K562 (cell line): ENCODE results near the gene OSCP1. TPM values are rescaled to one million over a fixed set of nuclear protein-coding genes. Genes with fewer than 3 reads are reported as not detected.

Source experiments
- ATAC-seq: fragments of 200-7000 bp; cut with Tn5 transposase; 3 replicates; pipeline ENCODE4 v1.9.1; 2020; ENCODE audit warnings: moderate library complexity
- BruUV-seq: library from RNA; stranded (reverse); fragments of 400-500 nt; replicated peaks from 2 replicates; lab custom pipeline; 2021; lab: Mats Ljungman, UMichigan
- CTCF ChIA-PET: fragments of 300-600 bp; formaldehyde crosslinking; extraction: SDS; loops from one replicate; lab custom pipeline; 2021; ENCODE audit warnings: low intra/inter-chr PET ratio; lab: Yijun Ruan, JAX
- POLR2A ChIA-PET: fragments of 300-600, 350-650 bp; sonication (Branson Sonifier 250); formaldehyde crosslinking; extraction: SDS; loops from one replicate; lab custom pipeline; 2021; ENCODE audit warnings: antibody characterized with exemption, inconsistent platforms; lab: Yijun Ruan, JAX
- DNase-seq, 4 experiments: peaks; one replicate each; pipeline versions ENCODE4 v3.0.0 to v3.0.0-alpha.2; 2011 to 2018; ENCODE audit warnings: low spot score in 3 of 4, mixed read lengths in 3 of 4; ENCODE audit errors: extremely low read depth in 1 of 4
- FAIRE-seq: peaks from 2 replicates; lab custom pipeline; 2011; peaks lifted over from hg19 to GRCh38; lab: Jason Lieb, UNC
- H2AFZ ChIP-seq: 2 replicates; pipeline ENCODE4 v1.6.0; 2011; ENCODE audit warnings: low read depth, low read length, control low read depth, inconsistent platforms
- H3K27ac ChIP-seq: fragments of 200-600 bp; 3 replicates; pipeline ENCODE4 v1.8.0; 2011; ENCODE audit warnings: low read depth, mild to moderate bottlenecking, control low read depth, inconsistent platforms, low read length, moderate library complexity, mixed read lengths; ENCODE audit errors: extremely low read depth
- H3K27me3 ChIP-seq, 2 experiments: fragments of 300-600 bp in 1 of 2; 2 replicates in 1 of 2; 3 replicates in 1 of 2; pipeline versions ENCODE4 v1.6.0 to v1.8.0; 2011; ENCODE audit warnings: inconsistent platforms in 2 of 2, low read length in 2 of 2, mild to moderate bottlenecking in 1 of 2, mixed read lengths in 1 of 2, moderate library complexity in 1 of 2; ENCODE audit not compliant: control insufficient read depth in 2 of 2, insufficient read depth in 2 of 2
- H3K36me3 ChIP-seq: fragments of 300-600 bp; 3 replicates; pipeline ENCODE4 v1.8.0; 2011; ENCODE audit warnings: mild to moderate bottlenecking, low read length, inconsistent platforms; ENCODE audit not compliant: control insufficient read depth, insufficient read depth
- H3K4me1 ChIP-seq, 2 experiments: fragments of 200-600 bp in 1 of 2; replicated peaks in 1 of 2; 2 replicates in 1 of 2; 3 replicates in 1 of 2; pipeline versions ENCODE4 v1.5.1 to v1.8.0; 2011; ENCODE audit warnings: inconsistent platforms in 2 of 2, low read length in 2 of 2, mild to moderate bottlenecking in 1 of 2, mixed read lengths in 1 of 2, moderate library complexity in 1 of 2; ENCODE audit not compliant: control insufficient read depth in 2 of 2, insufficient read depth in 2 of 2
- H3K4me2 ChIP-seq: 2 replicates; pipeline ENCODE4 v1.6.1; 2011; ENCODE audit warnings: low read length, control low read depth, inconsistent platforms, mixed read lengths; ENCODE audit not compliant: insufficient read depth
- H3K4me3 ChIP-seq: fragments of 200-600 bp; sonication (generic), shearing (Covaris generic); 2 replicates; pipeline ENCODE4 v1.5.1; 2016; ENCODE audit warnings: control low read depth, inconsistent platforms
- H3K79me2 ChIP-seq: fragments of 200-600 bp; 3 replicates; pipeline ENCODE4 v1.8.0; 2011; ENCODE audit warnings: low read length, inconsistent platforms; ENCODE audit not compliant: control insufficient read depth, insufficient read depth
- H3K9ac ChIP-seq, 2 experiments: 2 replicates each; pipeline versions ENCODE4 v1.6.0 to v1.6.1; 2011; ENCODE audit warnings: low read depth in 2 of 2, low read length in 2 of 2, control low read depth in 1 of 2, inconsistent platforms in 1 of 2, mild to moderate bottlenecking in 1 of 2, mixed read lengths in 1 of 2; ENCODE audit not compliant: insufficient read depth in 1 of 2
- H3K9me1 ChIP-seq: one replicate; pipeline ENCODE4 v1.6.0; 2011; ENCODE audit warnings: inconsistent platforms, mild to moderate bottlenecking, low read length, moderate library complexity; ENCODE audit not compliant: control insufficient read depth, insufficient read depth
- H3K9me3 ChIP-seq: replicated peaks from 2 replicates; pipeline ENCODE4 v1.5.1; 2011; ENCODE audit warnings: low read depth, low read length, inconsistent platforms; ENCODE audit not compliant: control insufficient read depth, insufficient read depth
- H4K20me1 ChIP-seq: replicated peaks from 2 replicates; pipeline ENCODE4 v1.6.1; 2011; ENCODE audit warnings: low read length, inconsistent platforms, mixed read lengths; ENCODE audit not compliant: control insufficient read depth, insufficient read depth
- ARID1B ChIP-seq: fragments of 450-650 bp; IDR thresholded peaks from 2 replicates; pipeline ENCODE4 v1.6.1; 2016; ENCODE audit warnings: antibody characterized with exemption, mild to moderate bottlenecking, inconsistent platforms
- BCOR ChIP-seq: fragments of 450-650 bp; IDR thresholded peaks from 2 replicates; pipeline ENCODE4 v1.6.1; 2016
- GTF2A2 ChIP-seq: IDR thresholded peaks from 2 replicates; pipeline ENCODE4 v1.6.1; 2016; ENCODE audit warnings: mild to moderate bottlenecking, missing genetic modification characterization, missing compliant biosample characterization
- IFI16 ChIP-seq: fragments of 250-450 bp; sonication (Bioruptor Pico); IDR thresholded peaks from 2 replicates; pipeline ENCODE4 v2.1.2; 2022; ENCODE audit warnings: mild to moderate bottlenecking, inconsistent platforms
- ILK ChIP-seq: fragments of 450-650 bp; IDR thresholded peaks from 2 replicates; pipeline ENCODE4 v1.6.1; 2016; ENCODE audit warnings: missing genetic modification characterization, low read depth, mild to moderate bottlenecking, missing compliant biosample characterization, moderate library complexity, borderline replicate concordance
- KAT2B ChIP-seq: IDR thresholded peaks from one replicate; pipeline ENCODE4 v1.6.1; 2012; ENCODE audit warnings: low read depth, mild to moderate bottlenecking, control low read depth, inconsistent platforms, low read length, moderate library complexity
- LEF1 ChIP-seq: fragments of 450-650 bp; IDR thresholded peaks from 2 replicates; pipeline ENCODE4 v1.6.1; 2016; ENCODE audit warnings: mild to moderate bottlenecking
- POLR2A ChIP-seq: fragments of 450-650 bp; conservative IDR thresholded peaks from 2 replicates; pipeline ENCODE4 v1.6.1; 2016
- POLR2B ChIP-seq: fragments of 450-650 bp; IDR thresholded peaks from 2 replicates; pipeline ENCODE4 v1.6.1; 2018; ENCODE audit warnings: low read depth; ENCODE audit not compliant: partially characterized antibody
- PRMT5 ChIP-seq: sonication (generic); formaldehyde crosslinking; IDR thresholded peaks from 2 replicates; pipeline ENCODE4 v1.5.0; 2020; ENCODE audit warnings: missing genetic modification reagents
- SIX5 ChIP-seq, 2 experiments: IDR thresholded peaks; 2 replicates each; pipeline ENCODE4 v1.6.1; 2011; ENCODE audit warnings: low read length in 2 of 2, borderline replicate concordance in 1 of 2, low read depth in 1 of 2, mild to moderate bottlenecking in 1 of 2, moderate library complexity in 1 of 2; ENCODE audit not compliant: insufficient read depth in 1 of 2
- TAF1 ChIP-seq: IDR thresholded peaks from 2 replicates; pipeline ENCODE4 v1.6.1; 2011; ENCODE audit warnings: mild to moderate bottlenecking, low read length, moderate library complexity; ENCODE audit not compliant: insufficient read depth, control insufficient read depth, severe bottlenecking; ENCODE audit errors: extremely low read depth
- TCF3 ChIP-seq: sonication (generic); formaldehyde crosslinking; IDR thresholded peaks from 2 replicates; pipeline ENCODE4 v1.4.0; 2020; ENCODE audit warnings: mild to moderate bottlenecking, missing genetic modification reagents
- XRCC3 ChIP-seq: fragments of 450-650 bp; IDR thresholded peaks from 2 replicates; pipeline ENCODE4 v1.6.1; 2017; ENCODE audit warnings: mild to moderate bottlenecking, moderate library complexity
- ZC3H8 ChIP-seq: fragments of 450-650 bp; IDR thresholded peaks from 2 replicates; pipeline ENCODE4 v1.6.1; 2017
- ZNF316 ChIP-seq: fragments of 450-650 bp; IDR thresholded peaks from 2 replicates; pipeline ENCODE4 v1.6.1; 2016
- WGBS: fragments of 100-300 bp; shearing (Covaris generic); methylation state at CpG from one replicate; pipeline ENCODE4 v1.1.6; 2016; ENCODE audit warnings: low coverage, mixed read lengths; ENCODE audit not compliant: insufficient coverage; ENCODE audit errors: missing lambda C conversion rate; 5-methylcytosine and 5-hydroxymethylcytosine counted together
- in situ Hi-C: fragments of 300-500 bp; cut with MboI; formaldehyde crosslinking; loops from 4 replicates; pipeline ENCODE4 v1.15.0; 2018; ENCODE audit warnings: inconsistent platforms, mixed read lengths
- intact Hi-C: fragments of 100-400 bp; cut with micrococcal nuclease; formaldehyde crosslinking; loops from 2 replicates; pipeline ENCODE4 v1.14.2; 2022
- polyA plus RNA-seq, 8 experiments: library from polyadenylated mRNA; depleted of rRNA in 4 of 8; stranded (reverse) in 5 of 8; unstranded in 3 of 8; fragments of >200 nt; fragmentation: Nextera tagmentation in 2 of 8; fragmentation: Illumina TruSeq in 1 of 8; extraction: Ambion mirVana in 2 of 8; extraction: Trizol in 1 of 8; gene quantifications; 2 replicates each; pipeline versions ENCODE4 v1.2.1 to v1.2.3, GENCODE V29; 2011 to 2014; ENCODE audit warnings: inconsistent platforms in 1 of 8, missing spikeins in 1 of 8
- total RNA-seq, 7 experiments: library from RNA; depleted of rRNA in 6 of 7; stranded (reverse); fragments of >200 nt in 6 of 7; fragmentation: Illumina TruSeq in 2 of 7; extraction: Trizol in 2 of 7; gene quantifications; 2 replicates each; pipeline versions ENCODE4 v1.2.1 to v1.2.3, GENCODE V29; 2011 to 2021; ENCODE audit warnings: low replicate concordance in 1 of 7
- TF ChIP-seq, protein P1 (sequence below): fragments of 250-450 bp; sonication (Bioruptor Pico); IDR thresholded peaks from 2 replicates; pipeline ENCODE4 v1.4.0; 2020; ENCODE audit warnings: borderline replicate concordance
- TF ChIP-seq, protein P2 (sequence below), 2 experiments: fragments of 450-650 bp in 1 of 2; IDR thresholded peaks; 2 replicates each; pipeline ENCODE4 v1.6.1; 2011 to 2017; ENCODE audit warnings: low read depth in 2 of 2, antibody characterized with exemption in 1 of 2, borderline replicate concordance in 1 of 2, low read length in 1 of 2, mild to moderate bottlenecking in 1 of 2, mixed read lengths in 1 of 2; ENCODE audit not compliant: control insufficient read depth in 1 of 2

The OSCP1 gene
- total and polyA plus RNA-seq, 9 of the 15 experiments (the other 6 are each of a cell fraction or from before 2014, with no cell fraction given) = 0.15 to 0.40 (median 0.33) TPM; not detected in 5

DNA sequence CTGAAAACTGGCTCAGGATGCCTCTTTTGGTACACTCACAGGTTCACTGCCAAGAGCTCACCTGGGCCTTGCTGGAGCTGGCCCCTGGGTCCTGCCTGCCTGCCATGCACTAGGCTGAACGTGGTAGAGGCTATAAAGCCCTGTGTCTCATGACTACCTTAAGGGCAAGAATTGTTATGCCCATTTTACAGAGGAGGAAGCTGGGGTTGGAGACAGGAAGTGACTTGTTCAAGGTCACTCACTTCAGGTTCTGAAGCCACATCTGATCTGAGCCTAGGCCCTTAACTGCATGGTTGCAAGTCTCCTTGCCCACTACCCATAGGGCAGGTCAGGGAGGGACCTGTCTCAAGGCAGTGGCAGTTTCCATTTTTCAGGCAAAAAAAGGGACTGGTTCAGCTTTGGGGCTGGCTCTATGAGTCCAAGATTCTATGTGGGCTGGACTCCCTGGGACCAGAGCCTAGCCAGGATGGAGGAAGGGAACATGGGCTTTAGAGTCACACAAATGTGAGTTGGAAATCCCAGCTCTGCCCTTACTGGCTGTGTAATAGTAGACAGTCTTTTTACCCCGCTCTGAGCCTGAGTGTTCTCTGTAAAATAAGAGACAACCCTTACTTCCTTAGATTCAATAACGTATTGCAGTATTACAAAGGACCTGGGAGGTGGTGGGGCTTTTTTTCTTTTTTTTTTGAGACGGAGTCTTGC, 72.3 kb downstream of the OSCP1 start (continued):
- 0 out of 2 replicates have a peak, but pooled peaks have one; percentile 34 for TF ChIP-seq POLR2A
- peak; percentile 75 for TF ChIP-seq BCOR

DNA sequence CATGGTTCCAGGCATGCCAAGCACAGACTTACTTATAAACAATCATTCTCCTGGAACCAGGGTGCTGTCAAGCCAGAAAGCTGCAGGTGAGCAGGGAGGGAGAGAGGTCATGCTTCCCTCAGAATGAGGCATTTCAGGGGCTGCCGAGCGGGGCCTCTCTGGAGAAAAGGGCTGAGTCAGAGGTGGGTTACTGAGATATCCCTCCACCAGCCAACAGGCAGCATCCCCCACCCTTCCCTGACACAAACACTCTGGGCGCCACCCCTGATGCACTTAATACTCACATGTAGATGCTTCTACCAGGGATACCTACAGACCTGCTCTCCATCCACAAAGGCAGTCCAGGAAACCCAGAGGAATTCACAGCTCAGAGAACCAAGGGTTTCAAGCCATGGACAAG, 77.6 kb downstream of the OSCP1 start:
- BruUV-seq = no TSS peak
- H3K4me2 ChIP-seq = peak overlapping the region; percentile 92
- TF ChIP-seq LEF1 (0 out of 2 replicates have a peak, but pooled peaks have one; percentile 53), ZC3H8 (no peak), PRMT5 (CRISPR knock-in tag) (no peak), TAF1 (peak; percentile 33), ARID1B (0 out of 2 replicates have a peak, but pooled peaks have one; percentile 22), ILK (tag) (no peak), GTF2A2 (tag) (no peak), XRCC3 (no peak), SIX5 (IDR thresholded peaks at IDR 0.05; ENCODE audit: borderline replicate concordance in 1 of 2, insufficient read depth in 1 of 2, low read depth in 1 of 2, low read length in 2 of 2) (no peak), ZNF316 (peak; percentile 88), KAT2B (no peak), TCF3 (CRISPR knock-in tag) (no peak), POLR2B (peak; percentile 25), IFI16 (CRISPR knock-in tag) (no peak)
- TF ChIP-seq, protein P1, sequence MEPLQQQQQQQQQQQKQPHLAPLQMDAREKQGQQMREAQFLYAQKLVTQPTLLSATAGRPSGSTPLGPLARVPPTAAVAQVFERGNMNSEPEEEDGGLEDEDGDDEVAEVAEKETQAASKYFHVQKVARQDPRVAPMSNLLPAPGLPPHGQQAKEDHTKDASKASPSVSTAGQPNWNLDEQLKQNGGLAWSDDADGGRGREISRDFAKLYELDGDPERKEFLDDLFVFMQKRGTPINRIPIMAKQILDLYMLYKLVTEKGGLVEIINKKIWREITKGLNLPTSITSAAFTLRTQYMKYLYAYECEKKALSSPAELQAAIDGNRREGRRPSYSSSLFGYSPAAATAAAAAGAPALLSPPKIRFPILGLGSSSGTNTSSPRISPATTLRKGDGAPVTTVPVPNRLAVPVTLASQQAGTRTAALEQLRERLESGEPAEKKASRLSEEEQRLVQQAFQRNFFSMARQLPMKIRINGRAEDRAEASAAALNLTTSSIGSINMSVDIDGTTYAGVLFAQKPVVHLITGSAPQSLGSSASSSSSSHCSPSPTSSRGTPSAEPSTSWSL = no peak
- TF ChIP-seq, protein P2, sequence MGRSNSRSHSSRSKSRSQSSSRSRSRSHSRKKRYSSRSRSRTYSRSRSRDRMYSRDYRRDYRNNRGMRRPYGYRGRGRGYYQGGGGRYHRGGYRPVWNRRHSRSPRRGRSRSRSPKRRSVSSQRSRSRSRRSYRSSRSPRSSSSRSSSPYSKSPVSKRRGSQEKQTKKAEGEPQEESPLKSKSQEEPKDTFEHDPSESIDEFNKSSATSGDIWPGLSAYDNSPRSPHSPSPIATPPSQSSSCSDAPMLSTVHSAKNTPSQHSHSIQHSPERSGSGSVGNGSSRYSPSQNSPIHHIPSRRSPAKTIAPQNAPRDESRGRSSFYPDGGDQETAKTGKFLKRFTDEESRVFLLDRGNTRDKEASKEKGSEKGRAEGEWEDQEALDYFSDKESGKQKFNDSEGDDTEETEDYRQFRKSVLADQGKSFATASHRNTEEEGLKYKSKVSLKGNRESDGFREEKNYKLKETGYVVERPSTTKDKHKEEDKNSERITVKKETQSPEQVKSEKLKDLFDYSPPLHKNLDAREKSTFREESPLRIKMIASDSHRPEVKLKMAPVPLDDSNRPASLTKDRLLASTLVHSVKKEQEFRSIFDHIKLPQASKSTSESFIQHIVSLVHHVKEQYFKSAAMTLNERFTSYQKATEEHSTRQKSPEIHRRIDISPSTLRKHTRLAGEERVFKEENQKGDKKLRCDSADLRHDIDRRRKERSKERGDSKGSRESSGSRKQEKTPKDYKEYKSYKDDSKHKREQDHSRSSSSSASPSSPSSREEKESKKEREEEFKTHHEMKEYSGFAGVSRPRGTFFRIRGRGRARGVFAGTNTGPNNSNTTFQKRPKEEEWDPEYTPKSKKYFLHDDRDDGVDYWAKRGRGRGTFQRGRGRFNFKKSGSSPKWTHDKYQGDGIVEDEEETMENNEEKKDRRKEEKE (IDR thresholded peaks at IDR 0.05; ENCODE audit: borderline replicate concordance in 1 of 2, control insufficient read depth in 1 of 2, low read depth in 2 of 2, low read length in 1 of 2) = no peak

More for the DNA sequence above, 77.6 kb downstream of the OSCP1 start:
- ChIA-PET POLR2A (no interaction called here), CTCF (no interaction called here)
- no peak overlapping the region for H2AFZ ChIP-seq
- DNase-seq (peak in 3 of 4 experiments; percentile 40 to 85 (median 77)), FAIRE-seq (peak; percentile 15), ATAC-seq (peak; percentile 6)
- peaks cover 2% of the 10 kb centered on the region for H3K9me1 ChIP-seq
- 9% methylated on average over 3 of the region's 3 CpGs for WGBS
- H3K4me3 ChIP-seq = peak overlapping the region; percentile 37; the same call in 1 of the 2 replicates
- peak overlapping the region; percentile 98 for H3K27ac ChIP-seq
- peaks cover 95% of the 10 kb centered on the region for H3K79me2 ChIP-seq
- peak overlapping the region; percentile 78 to 85; a peak in 3 of 4 replicates for H3K9ac ChIP-seq
- peaks cover 43% of the 10 kb centered on the region for H3K36me3 ChIP-seq
- in situ Hi-C loops = no loop called here
- peaks cover 6% of the 10 kb centered on the region; the same call in 1 of the 2 replicates for H4K20me1 ChIP-seq
- intact Hi-C loops = no loop called here
- peaks cover 64% of the 10 kb centered on the region in 2 experiments for H3K4me1 ChIP-seq
- no peaks in the 10 kb centered on the region for H3K9me3 ChIP-seq
- no peaks in the 10 kb centered on the region for H3K27me3 ChIP-seq
